ENCODE results near the gene WNT2B. TPM values are rescaled to one million over a fixed set of nuclear protein-coding genes. Genes with fewer than 3 reads are reported as not detected.

Gene WNT2B
- total RNA-seq, 1 donor from 2014 or later, result 18.5 TPM

GRCh38 chr1:112515311-112516009, 6.7 kb downstream of the WNT2B start:
- FAIRE-seq, result no peak

GRCh38 chr1:112516141-112516540, 7.4 kb downstream of the WNT2B start:
- H3K9ac ChIP-seq (ENCODE audit: low read length), result no peak overlapping the region
- no peak overlapping the region for H3K4me3 ChIP-seq (ENCODE audit: insufficient read depth, low read depth, low read length)
- Mint-ChIP-seq H3K4me3 (ENCODE audit: unreplicated experiment) (peak overlapping the region; percentile 17), H3K9me3 (ENCODE audit: unreplicated experiment) (no peaks in the 10 kb centered on the region), H3K4me1 (ENCODE audit: low read depth, unreplicated experiment) (peaks cover 42% of the 10 kb centered on the region), H3K36me3 (ENCODE audit: low read depth, unreplicated experiment) (peaks cover 11% of the 10 kb centered on the region), H3K27ac (ENCODE audit: unreplicated experiment) (no peak overlapping the region), H3K27me3 (ENCODE audit: low read depth, unreplicated experiment) (peaks cover 3% of the 10 kb centered on the region)
- DNase-seq (ENCODE audit: low read depth) (no peak), FAIRE-seq (no peak)
- H3K9me3 ChIP-seq (ENCODE audit: insufficient read depth, low read depth, low read length), result no peaks in the 10 kb centered on the region
- H3K79me2 ChIP-seq (ENCODE audit: insufficient read depth, low read length), result no peaks in the 10 kb centered on the region
- H2AFZ ChIP-seq (ENCODE audit: low read depth, low read length), result no peak overlapping the region
- no peak overlapping the region for H3K4me2 ChIP-seq (ENCODE audit: low read length)
- TF ChIP-seq CTCF (IDR thresholded peaks at IDR 0.05; ENCODE audit: insufficient read depth, low read depth, low read length) (no peak), EZH2 (IDR thresholded peaks at IDR 0.05; ENCODE audit: insufficient read depth, low read length) (no peak)
- peaks cover 11% of the 10 kb centered on the region for H3K4me1 ChIP-seq (ENCODE audit: insufficient read depth, low read length)
- peaks cover 79% of the 10 kb centered on the region for H3K27me3 ChIP-seq (ENCODE audit: insufficient read depth, low read length)
- H3K27ac ChIP-seq (ENCODE audit: low read depth, low read length), result no peak overlapping the region
- no peaks in the 10 kb centered on the region for H3K36me3 ChIP-seq (ENCODE audit: insufficient read depth, low read length)
- H4K20me1 ChIP-seq (ENCODE audit: insufficient read depth, low read length), result peaks cover 22% of the 10 kb centered on the region

More at GRCh38 chr1:112515311-112516009, 6.7 kb downstream of the WNT2B start:
- Histone ChIP-seq H3K79me2 (ENCODE audit: insufficient read depth, low read length) (no peaks in the 10 kb centered on the region), H3K4me3 (ENCODE audit: insufficient read depth, low read depth, low read length) (no peak overlapping the region), H3K4me2 (ENCODE audit: low read length) (peak overlapping the region; percentile 2), H3K36me3 (ENCODE audit: insufficient read depth, low read length) (no peaks in the 10 kb centered on the region), H3K9me3 (ENCODE audit: insufficient read depth, low read depth, low read length) (no peaks in the 10 kb centered on the region), H3K4me1 (ENCODE audit: insufficient read depth, low read length) (peaks cover 11% of the 10 kb centered on the region), H4K20me1 (ENCODE audit: insufficient read depth, low read length) (peaks cover 16% of the 10 kb centered on the region), H3K27me3 (ENCODE audit: insufficient read depth, low read length) (peaks cover 78% of the 10 kb centered on the region), H3K9ac (ENCODE audit: low read length) (no peak overlapping the region), H3K27ac (ENCODE audit: low read depth, low read length) (no peak overlapping the region), H2AFZ (ENCODE audit: low read depth, low read length) (no peak overlapping the region)
- peaks cover 41% of the 10 kb centered on the region for H3K4me1 Mint-ChIP-seq (ENCODE audit: low read depth, unreplicated experiment)
- H3K36me3 Mint-ChIP-seq (ENCODE audit: low read depth, unreplicated experiment), result peaks cover 11% of the 10 kb centered on the region
- peak overlapping the region; percentile 23 for H3K4me3 Mint-ChIP-seq (ENCODE audit: unreplicated experiment)
- H3K9me3 Mint-ChIP-seq (ENCODE audit: unreplicated experiment), result no peaks in the 10 kb centered on the region
- no peak for TF ChIP-seq CTCF (IDR thresholded peaks at IDR 0.05; ENCODE audit: insufficient read depth, low read depth, low read length)
- TF ChIP-seq EZH2 (IDR thresholded peaks at IDR 0.05; ENCODE audit: insufficient read depth, low read length), result no peak
- H3K27ac Mint-ChIP-seq (ENCODE audit: unreplicated experiment), result peak overlapping the region; percentile 31
- peaks cover 9% of the 10 kb centered on the region for H3K27me3 Mint-ChIP-seq (ENCODE audit: low read depth, unreplicated experiment)
- DNase-seq (ENCODE audit: low read depth), result peak; percentile 62

- Mint-ChIP-seq H3K27ac (ENCODE audit: unreplicated experiment) (no peak overlapping the region), H3K36me3 (ENCODE audit: low read depth, unreplicated experiment) (peaks cover 11% of the 10 kb centered on the region), H3K4me3 (ENCODE audit: unreplicated experiment) (no peak overlapping the region), H3K9me3 (ENCODE audit: unreplicated experiment) (no peaks in the 10 kb centered on the region), H3K27me3 (ENCODE audit: low read depth, unreplicated experiment) (peaks cover 3% of the 10 kb centered on the region), H3K4me1 (ENCODE audit: low read depth, unreplicated experiment) (peaks cover 53% of the 10 kb centered on the region)
- TF ChIP-seq EZH2 (IDR thresholded peaks at IDR 0.05; ENCODE audit: insufficient read depth, low read length) (no peak), CTCF (IDR thresholded peaks at IDR 0.05; ENCODE audit: insufficient read depth, low read depth, low read length) (no peak)
- FAIRE-seq, result no peak
- H3K27me3 ChIP-seq (ENCODE audit: insufficient read depth, low read length), result peaks cover 73% of the 10 kb centered on the region
- H3K36me3 ChIP-seq (ENCODE audit: insufficient read depth, low read length), result no peaks in the 10 kb centered on the region
- peaks cover 14% of the 10 kb centered on the region for H3K4me1 ChIP-seq (ENCODE audit: insufficient read depth, low read length)
- H3K4me2 ChIP-seq (ENCODE audit: low read length), result no peak overlapping the region
- H3K9ac ChIP-seq (ENCODE audit: low read length), result no peak overlapping the region
- DNase-seq (ENCODE audit: low read depth), result no peak
- H3K27ac ChIP-seq (ENCODE audit: low read depth, low read length), result no peak overlapping the region
- H3K79me2 ChIP-seq (ENCODE audit: insufficient read depth, low read length), result no peaks in the 10 kb centered on the region
- no peak overlapping the region for H3K4me3 ChIP-seq (ENCODE audit: insufficient read depth, low read depth, low read length)
- no peak overlapping the region for H2AFZ ChIP-seq (ENCODE audit: low read depth, low read length)
- peaks cover 33% of the 10 kb centered on the region for H4K20me1 ChIP-seq (ENCODE audit: insufficient read depth, low read length)
- no peaks in the 10 kb centered on the region for H3K9me3 ChIP-seq (ENCODE audit: insufficient read depth, low read depth, low read length)
Measured at GRCh38 chr1:112517231-112517630, 8.5 kb downstream of the WNT2B start.

Data from astrocyte (in vitro differentiated cells and primary cell).